MCF 10A (cell line): ENCODE data around the gene NFATC1. TPM values are rescaled to one million over a fixed set of nuclear protein-coding genes. Genes with fewer than 3 reads are reported as not detected.

ENCODE experiments used
- BruUV-seq: library from RNA; stranded (reverse); fragments of 400-500 nt; replicated peaks from 2 replicates; lab custom pipeline; 2021; lab: Mats Ljungman, UMichigan
- CTCF ChIA-PET: fragments of 300-600 bp; sonication (Branson Sonifier 250); formaldehyde crosslinking; extraction: SDS; loops from one replicate; lab custom pipeline; 2021; ENCODE audit warnings: antibody characterized with exemption, inconsistent platforms; lab: Yijun Ruan, JAX
- POLR2A ChIA-PET: fragments of 300-600, 350-650 bp; sonication (Branson Sonifier 250); formaldehyde crosslinking; extraction: SDS; loops from one replicate; lab custom pipeline; 2020; ENCODE audit warnings: antibody characterized with exemption, inconsistent platforms; lab: Yijun Ruan, JAX
- DNase-seq: peaks from one replicate; pipeline ENCODE4 v3.0.0-alpha.2; 2018; ENCODE audit not compliant: unreplicated experiment
- H3K27ac Mint-ChIP-seq: one replicate; pipeline ENCODE4 v1.8.0; 2022; ENCODE audit warnings: mild to moderate bottlenecking, low read depth, mixed read lengths; ENCODE audit not compliant: unreplicated experiment
- H3K27me3 Mint-ChIP-seq: one replicate; pipeline ENCODE4 v1.8.0; 2022; ENCODE audit warnings: mixed read lengths; ENCODE audit not compliant: insufficient read depth, unreplicated experiment
- H3K36me3 Mint-ChIP-seq: one replicate; pipeline ENCODE4 v1.8.0; 2022; ENCODE audit warnings: mild to moderate bottlenecking, moderate library complexity, mixed read lengths; ENCODE audit not compliant: insufficient read depth, unreplicated experiment
- H3K4me1 Mint-ChIP-seq: one replicate; pipeline ENCODE4 v1.8.0; 2022; ENCODE audit warnings: mixed read lengths; ENCODE audit not compliant: insufficient read depth, unreplicated experiment
- H3K4me3 Mint-ChIP-seq: one replicate; pipeline ENCODE4 v1.8.0; 2022; ENCODE audit warnings: mild to moderate bottlenecking, moderate library complexity, mixed read lengths; ENCODE audit not compliant: unreplicated experiment
- H3K9me3 Mint-ChIP-seq: one replicate; pipeline ENCODE4 v1.8.0; 2022; ENCODE audit warnings: mixed read lengths; ENCODE audit not compliant: unreplicated experiment
- CTCF ChIP-seq: fragments of 200-600 bp; IDR thresholded peaks from one replicate; pipeline ENCODE4 v1.8.0; 2022; ENCODE audit warnings: antibody characterized with exemption, mild to moderate bottlenecking; ENCODE audit not compliant: unreplicated experiment
- intact Hi-C: fragments of 100-400 bp; cut with micrococcal nuclease; formaldehyde crosslinking; loops from 2 replicates; pipeline ENCODE4 v1.14.1; 2022
- total RNA-seq: library from RNA; stranded (reverse); gene quantifications from 2 replicates; pipeline ENCODE4 v1.2.3, GENCODE V29; 2022

Gene NFATC1
- total RNA-seq, 1 experiment from 2014 or later: 2.0 TPM

DNA sequence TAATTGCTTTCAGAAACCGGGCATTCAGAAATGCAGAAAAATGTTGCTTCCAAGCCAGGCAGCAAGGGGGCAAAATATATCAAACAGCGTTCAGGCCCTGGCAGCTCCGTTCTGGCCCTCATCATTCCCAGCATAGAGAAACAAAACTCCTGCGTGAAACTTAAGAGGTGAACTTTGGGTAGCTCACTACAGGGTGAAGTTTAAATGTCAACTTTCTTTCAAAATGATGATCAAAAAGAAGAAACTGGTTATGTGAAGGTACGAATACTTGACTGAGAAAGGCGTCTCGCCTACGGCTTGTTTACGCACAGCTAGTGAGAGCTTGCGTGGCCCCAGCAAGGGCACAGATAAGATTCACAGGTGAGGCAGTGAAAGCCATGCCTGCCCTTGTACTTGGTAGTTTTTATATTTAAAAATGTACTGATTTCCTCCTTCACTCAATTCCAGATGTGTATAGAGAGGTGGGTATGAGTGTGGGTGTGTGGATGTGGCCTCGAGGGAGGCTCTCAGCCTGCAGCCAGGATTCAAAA is 127.5 kb downstream of the NFATC1 start:
- Mint-ChIP-seq H3K4me3 (no peak overlapping the region), H3K27me3 (no peaks in the 10 kb centered on the region), H3K9me3 (no peaks in the 10 kb centered on the region), H3K27ac (no peak overlapping the region), H3K36me3 (no peaks in the 10 kb centered on the region), H3K4me1 (no peaks in the 10 kb centered on the region)
- BruUV-seq: no TSS peak
- TF ChIP-seq CTCF: no peak
- ChIA-PET CTCF (no interaction called here), POLR2A (no interaction called here)
- intact Hi-C loops: no loop called here
- no peak for DNase-seq

DNA sequence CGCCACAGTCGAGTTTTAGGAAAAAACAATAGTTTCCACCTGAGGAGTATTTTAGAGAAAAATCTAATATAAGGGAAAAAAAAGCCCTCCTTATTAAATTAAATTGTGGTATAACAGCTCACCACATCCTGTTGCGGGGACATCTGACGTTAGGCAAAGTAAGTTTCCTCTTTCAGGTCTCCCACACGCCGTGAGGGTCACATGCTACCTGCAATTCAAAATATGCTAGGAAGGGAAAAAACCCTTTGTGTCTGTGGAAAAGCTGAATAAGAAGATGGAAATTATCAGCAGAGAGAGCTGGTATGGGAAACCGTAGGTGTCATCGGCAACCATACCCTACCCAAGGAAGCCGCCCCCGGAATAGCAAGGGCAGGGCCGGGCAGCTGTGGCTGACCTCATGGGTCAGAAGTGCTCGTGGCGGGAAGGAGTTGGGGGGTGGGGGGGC is 128.0 kb downstream of the NFATC1 start:
- H3K9me3 Mint-ChIP-seq: no peaks in the 10 kb centered on the region
- ChIA-PET CTCF (no interaction called here), POLR2A (no interaction called here)
- intact Hi-C loops: no loop called here
- no peaks in the 10 kb centered on the region for H3K27me3 Mint-ChIP-seq
- no peak for TF ChIP-seq CTCF
- H3K36me3 Mint-ChIP-seq: no peaks in the 10 kb centered on the region
- H3K4me1 Mint-ChIP-seq: no peaks in the 10 kb centered on the region
- DNase-seq: no peak
- H3K4me3 Mint-ChIP-seq: no peak overlapping the region
- no peak overlapping the region for H3K27ac Mint-ChIP-seq
- no TSS peak for BruUV-seq

DNA sequence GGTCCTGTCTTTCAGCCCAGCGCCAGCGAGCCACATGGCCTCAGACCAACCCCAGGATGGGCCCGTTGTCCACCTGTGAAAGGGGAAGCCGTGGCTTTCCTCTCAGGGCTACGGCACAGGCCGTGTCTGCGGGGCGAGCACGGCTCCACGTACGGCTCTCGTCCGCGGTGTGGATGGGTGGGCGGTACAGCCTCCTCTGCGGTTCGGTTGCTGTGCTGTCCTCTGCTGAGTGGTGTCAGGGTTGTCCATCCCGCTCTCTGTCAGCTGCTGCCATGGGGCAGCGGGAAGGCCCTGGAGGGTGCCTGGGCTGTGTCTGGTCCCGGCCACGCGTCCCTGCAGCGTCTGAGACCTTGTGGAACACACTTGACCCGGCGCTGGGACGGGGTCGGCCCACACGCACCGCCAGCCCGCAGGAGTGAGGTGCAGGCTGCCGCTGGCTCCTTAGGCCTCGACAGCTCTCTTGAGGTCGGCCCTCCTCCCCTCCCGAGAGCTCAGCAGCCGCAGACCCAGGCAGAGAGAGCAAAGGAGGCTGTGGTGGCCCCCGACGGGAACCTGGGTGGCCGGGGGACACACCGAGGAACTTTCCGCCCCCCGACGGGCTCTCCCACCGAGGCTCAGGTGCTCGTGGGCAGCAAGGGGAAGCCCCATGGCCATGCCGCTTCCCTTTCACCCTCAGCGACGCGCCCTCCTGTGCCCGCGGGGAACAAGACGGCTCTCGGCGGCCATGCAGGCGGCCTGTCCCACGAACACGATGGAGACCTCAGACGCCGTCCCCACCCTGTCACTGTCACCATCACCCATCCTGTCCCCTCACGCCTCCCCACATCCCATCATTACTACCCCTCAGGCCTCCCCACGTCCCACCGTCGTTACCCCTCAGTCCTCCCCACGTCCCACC is 128.7 kb downstream of the NFATC1 start:
- CTCF ChIA-PET: no interaction called here
- no peaks in the 10 kb centered on the region for H3K4me1 Mint-ChIP-seq
- no peak for DNase-seq
- intact Hi-C loops: loop anchor here (5.0 kb wide), 1 partner anchor 118 kb away; no protein-coding TSS in a partner anchor
- H3K36me3 Mint-ChIP-seq: no peaks in the 10 kb centered on the region
- no TSS peak for BruUV-seq
- POLR2A ChIA-PET: no interaction called here
- no peak overlapping the region for H3K4me3 Mint-ChIP-seq
- TF ChIP-seq CTCF: no peak
- H3K27ac Mint-ChIP-seq: no peak overlapping the region
- H3K9me3 Mint-ChIP-seq: no peaks in the 10 kb centered on the region
- H3K27me3 Mint-ChIP-seq: no peaks in the 10 kb centered on the region
